RWPE1 (cell line): ENCODE data around the gene UQCC5.

Source experiments
- CTCF ChIA-PET: fragments of 350-600 bp; sonication (Branson Sonifier 250); formaldehyde crosslinking; extraction: SDS; loops from one replicate; lab custom pipeline; 2021; lab: Yijun Ruan, JAX
- POLR2A ChIA-PET: fragments of 400-600 bp; formaldehyde crosslinking; extraction: SDS; loops from one replicate; lab custom pipeline; 2020; ENCODE audit warnings: antibody characterized with exemption; ENCODE audit not compliant: low non-redundant PET; lab: Yijun Ruan, JAX
- DNase-seq: peaks from one replicate; pipeline ENCODE4 v3.0.0; 2012; ENCODE audit warnings: low spot score
- H3K27ac ChIP-seq: fragments of 450-650 bp; 2 replicates; pipeline ENCODE4 v1.5.1; 2017
- CTCF ChIP-seq: fragments of 450-650 bp; conservative IDR thresholded peaks from 2 replicates; pipeline ENCODE4 v1.5.1; 2017; ENCODE audit warnings: low read depth, mild to moderate bottlenecking

Gene UQCC5

GRCh38 chr3:52512105-52512504 is 24.3 kb upstream of the UQCC5 start:
- CTCF ChIA-PET: no interaction called here
- TF ChIP-seq CTCF: no peak
- POLR2A ChIA-PET: no interaction called here
- DNase-seq: no peak
- H3K27ac ChIP-seq: no peak overlapping the region

GRCh38 chr3:52512727-52513126 is 23.7 kb upstream of the UQCC5 start:
- ChIA-PET CTCF (no interaction called here), POLR2A (no interaction called here)
- no peak for DNase-seq
- H3K27ac ChIP-seq: no peak overlapping the region
- TF ChIP-seq CTCF: no peak

GRCh38 chr3:52513281-52513680 is 23.1 kb upstream of the UQCC5 start:
- no peak for TF ChIP-seq CTCF
- DNase-seq: no peak
- ChIA-PET CTCF (no interaction called here), POLR2A (no interaction called here)
- H3K27ac ChIP-seq: no peak overlapping the region

- CTCF ChIA-PET: no interaction called here
- no peak for TF ChIP-seq CTCF
- POLR2A ChIA-PET: no interaction called here
- no peak overlapping the region for H3K27ac ChIP-seq
- DNase-seq: no peak
Observed at GRCh38 chr3:52514576-52514975, 21.8 kb upstream of the UQCC5 start.

GRCh38 chr3:52515192-52515591 is 21.2 kb upstream of the UQCC5 start:
- no peak overlapping the region for H3K27ac ChIP-seq

GRCh38 chr3:52516509-52517195 is 19.8 kb upstream of the UQCC5 start:
- no peak for DNase-seq
- POLR2A ChIA-PET: no interaction called here
- no peak overlapping the region for H3K27ac ChIP-seq
- TF ChIP-seq CTCF: no peak
- CTCF ChIA-PET: no interaction called here

More at GRCh38 chr3:52515192-52515591, 21.2 kb upstream of the UQCC5 start:
- no peak for TF ChIP-seq CTCF
- POLR2A ChIA-PET: no interaction called here
- no peak for DNase-seq
- CTCF ChIA-PET: interaction anchor here (0.6 kb wide), 1 partner anchor 89 kb away, joined by 5 read pairs; no protein-coding TSS in a partner anchor
